DOHH2 (cell line): ENCODE results near the gene ENTPD1.

Experiments
- H3F3A ChIP-seq: fragments of 200-600 bp; sonication (generic), shearing (Covaris generic); 2 replicates; pipeline ENCODE4 v1.6.0; 2016; ENCODE audit warnings: antibody characterized with exemption, mild to moderate bottlenecking; ENCODE audit not compliant: control insufficient read depth, insufficient read depth
- H3K27ac ChIP-seq: fragments of 200-600 bp; sonication (generic); 2 replicates; pipeline ENCODE4 v1.5.1; 2014; ENCODE audit warnings: low read depth, mild to moderate bottlenecking, low read length, moderate library complexity
- H3K27me3 ChIP-seq: fragments of 200-600 bp; sonication (generic); 2 replicates; pipeline ENCODE4 v1.6.1; 2014; ENCODE audit warnings: mild to moderate bottlenecking, low read length, mixed read lengths; ENCODE audit not compliant: control insufficient read depth
- H3K36me3 ChIP-seq: fragments of 200-600 bp; sonication (generic); 2 replicates; pipeline ENCODE4 v1.6.1; 2014; ENCODE audit warnings: mild to moderate bottlenecking, low read length, moderate library complexity, mixed read lengths; ENCODE audit not compliant: control insufficient read depth
- H3K4me1 ChIP-seq: fragments of 200-600 bp; sonication (generic); 2 replicates; pipeline ENCODE4 v1.6.1; 2014; ENCODE audit warnings: mild to moderate bottlenecking, low read length, mixed read lengths; ENCODE audit not compliant: control insufficient read depth
- H3K4me2 ChIP-seq: fragments of 200-600 bp; sonication (generic); 2 replicates; pipeline ENCODE4 v1.6.0; 2014; ENCODE audit warnings: mild to moderate bottlenecking, low read length, moderate library complexity
- H3K4me3 ChIP-seq: fragments of 200-600 bp; sonication (generic); 2 replicates; pipeline ENCODE4 v1.5.1; 2014; ENCODE audit warnings: mild to moderate bottlenecking, low read length, mixed read lengths
- H3K79me2 ChIP-seq: fragments of 200-600 bp; sonication (generic); 2 replicates; pipeline ENCODE4 v1.6.1; 2014; ENCODE audit warnings: mild to moderate bottlenecking, low read length, mixed read lengths; ENCODE audit not compliant: control insufficient read depth
- H3K9me2 ChIP-seq: fragments of 200-600 bp; sonication (generic); replicated peaks from 2 replicates; pipeline ENCODE4 v1.6.1; 2014; ENCODE audit warnings: mild to moderate bottlenecking, low read length, mixed read lengths; ENCODE audit not compliant: control insufficient read depth
- H3K9me3 ChIP-seq: fragments of 200-600 bp; sonication (generic); 2 replicates; pipeline ENCODE4 v1.6.1; 2014; ENCODE audit warnings: antibody characterized with exemption, low read length, mixed read lengths; ENCODE audit not compliant: control insufficient read depth, insufficient read depth
- H4K20me1 ChIP-seq: fragments of 200-600 bp; sonication (generic); 2 replicates; pipeline ENCODE4 v1.6.0; 2014; ENCODE audit warnings: low read depth, mild to moderate bottlenecking, antibody characterized with exemption, low read length, moderate library complexity; ENCODE audit not compliant: control insufficient read depth, insufficient read depth
- EZH2phosphoT487 ChIP-seq: fragments of 200-600 bp; sonication (generic); IDR thresholded peaks from 2 replicates; pipeline ENCODE4 v1.6.1; 2017; ENCODE audit warnings: borderline replicate concordance, mild to moderate bottlenecking, antibody characterized with exemption, low read length, moderate library complexity, mixed read lengths
- TF ChIP-seq, protein P1 (sequence below): fragments of 200-600 bp; sonication (generic); IDR thresholded peaks from one replicate; pipeline ENCODE4 v1.5.1; 2014; ENCODE audit warnings: antibody characterized with exemption, mild to moderate bottlenecking, low read depth, low read length; ENCODE audit not compliant: poor library complexity, severe bottlenecking

ENTPD1 gene

DNA sequence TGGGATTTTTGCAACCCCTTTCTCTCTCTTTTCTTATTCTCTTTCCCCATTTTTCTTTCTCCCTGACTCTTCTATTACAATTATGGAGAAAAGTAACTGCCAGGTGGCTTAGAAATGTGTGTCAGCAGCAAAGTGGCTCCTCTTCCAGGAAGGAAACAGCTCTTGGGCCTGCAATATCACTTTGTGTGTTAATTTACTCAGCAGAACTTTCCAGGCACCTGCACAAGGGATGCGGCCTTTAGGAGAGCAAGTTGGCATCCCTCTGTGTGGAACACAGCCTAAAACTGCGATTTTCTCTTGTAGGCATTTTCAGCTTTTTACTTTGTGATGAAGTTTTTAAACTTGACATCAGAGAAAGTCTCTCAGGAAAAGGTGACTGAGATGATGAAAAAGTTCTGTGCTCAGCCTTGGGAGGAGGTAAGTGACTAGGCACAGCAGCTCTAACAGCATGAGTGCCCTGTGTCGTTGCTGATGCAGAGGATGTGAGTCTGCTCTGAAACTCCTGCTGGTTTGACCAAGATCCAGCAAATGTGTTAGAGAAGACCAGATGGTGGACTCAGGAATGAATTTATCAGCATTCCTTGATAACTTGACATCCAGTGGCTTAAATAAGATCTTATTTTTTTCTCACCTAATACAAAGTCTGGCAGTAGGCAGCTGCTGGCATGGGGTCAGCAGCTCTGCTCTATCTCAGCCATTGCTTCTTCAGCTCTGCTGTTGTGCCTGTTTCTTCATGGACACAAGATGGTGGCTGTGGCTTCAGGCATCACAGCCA is 104.4 kb downstream of the ENTPD1 start:
- no peak overlapping the region for H3K4me2 ChIP-seq

DNA sequence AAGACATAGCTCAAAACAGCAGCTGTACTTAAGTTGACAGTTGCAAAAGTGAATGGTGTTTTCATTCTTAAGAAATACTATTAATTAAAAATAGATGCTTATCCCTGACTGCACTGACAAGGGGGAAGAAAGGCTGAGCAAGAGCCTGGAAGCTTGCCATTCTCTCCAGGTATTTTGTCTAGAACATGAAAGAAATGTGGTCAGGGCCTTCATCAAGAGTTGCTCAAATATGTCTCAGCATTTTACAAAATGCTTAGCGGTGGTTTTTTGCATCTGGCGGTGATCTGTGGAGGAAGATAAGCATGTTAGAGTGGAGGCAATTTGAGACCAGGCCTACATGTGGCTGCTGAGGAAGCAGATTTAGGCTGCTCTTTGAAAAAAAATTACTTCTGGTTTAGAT is 105.4 kb downstream of the ENTPD1 start:
- H3K27me3 ChIP-seq = no peaks in the 10 kb centered on the region
- TF ChIP-seq, protein P1, sequence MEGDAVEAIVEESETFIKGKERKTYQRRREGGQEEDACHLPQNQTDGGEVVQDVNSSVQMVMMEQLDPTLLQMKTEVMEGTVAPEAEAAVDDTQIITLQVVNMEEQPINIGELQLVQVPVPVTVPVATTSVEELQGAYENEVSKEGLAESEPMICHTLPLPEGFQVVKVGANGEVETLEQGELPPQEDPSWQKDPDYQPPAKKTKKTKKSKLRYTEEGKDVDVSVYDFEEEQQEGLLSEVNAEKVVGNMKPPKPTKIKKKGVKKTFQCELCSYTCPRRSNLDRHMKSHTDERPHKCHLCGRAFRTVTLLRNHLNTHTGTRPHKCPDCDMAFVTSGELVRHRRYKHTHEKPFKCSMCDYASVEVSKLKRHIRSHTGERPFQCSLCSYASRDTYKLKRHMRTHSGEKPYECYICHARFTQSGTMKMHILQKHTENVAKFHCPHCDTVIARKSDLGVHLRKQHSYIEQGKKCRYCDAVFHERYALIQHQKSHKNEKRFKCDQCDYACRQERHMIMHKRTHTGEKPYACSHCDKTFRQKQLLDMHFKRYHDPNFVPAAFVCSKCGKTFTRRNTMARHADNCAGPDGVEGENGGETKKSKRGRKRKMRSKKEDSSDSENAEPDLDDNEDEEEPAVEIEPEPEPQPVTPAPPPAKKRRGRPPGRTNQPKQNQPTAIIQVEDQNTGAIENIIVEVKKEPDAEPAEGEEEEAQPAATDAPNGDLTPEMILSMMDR = no peak
- TF ChIP-seq EZH2phosphoT487 = no peak

More for the DNA sequence above, 104.4 kb downstream of the ENTPD1 start:
- no peak overlapping the region for H3K4me3 ChIP-seq
- TF ChIP-seq, protein P1 = no peak
- TF ChIP-seq EZH2phosphoT487 = no peak
- peaks cover 8% of the 10 kb centered on the region for H3K4me1 ChIP-seq
- no peaks in the 10 kb centered on the region for H4K20me1 ChIP-seq
- H3K9me2 ChIP-seq = no peaks in the 10 kb centered on the region
- no peak overlapping the region for H3K27ac ChIP-seq
- H3K9me3 ChIP-seq = no peaks in the 10 kb centered on the region
- no peaks in the 10 kb centered on the region for H3K79me2 ChIP-seq
- H3K27me3 ChIP-seq = no peaks in the 10 kb centered on the region
- H3K36me3 ChIP-seq = no peaks in the 10 kb centered on the region
- H3F3A ChIP-seq = no peaks in the 10 kb centered on the region

DNA sequence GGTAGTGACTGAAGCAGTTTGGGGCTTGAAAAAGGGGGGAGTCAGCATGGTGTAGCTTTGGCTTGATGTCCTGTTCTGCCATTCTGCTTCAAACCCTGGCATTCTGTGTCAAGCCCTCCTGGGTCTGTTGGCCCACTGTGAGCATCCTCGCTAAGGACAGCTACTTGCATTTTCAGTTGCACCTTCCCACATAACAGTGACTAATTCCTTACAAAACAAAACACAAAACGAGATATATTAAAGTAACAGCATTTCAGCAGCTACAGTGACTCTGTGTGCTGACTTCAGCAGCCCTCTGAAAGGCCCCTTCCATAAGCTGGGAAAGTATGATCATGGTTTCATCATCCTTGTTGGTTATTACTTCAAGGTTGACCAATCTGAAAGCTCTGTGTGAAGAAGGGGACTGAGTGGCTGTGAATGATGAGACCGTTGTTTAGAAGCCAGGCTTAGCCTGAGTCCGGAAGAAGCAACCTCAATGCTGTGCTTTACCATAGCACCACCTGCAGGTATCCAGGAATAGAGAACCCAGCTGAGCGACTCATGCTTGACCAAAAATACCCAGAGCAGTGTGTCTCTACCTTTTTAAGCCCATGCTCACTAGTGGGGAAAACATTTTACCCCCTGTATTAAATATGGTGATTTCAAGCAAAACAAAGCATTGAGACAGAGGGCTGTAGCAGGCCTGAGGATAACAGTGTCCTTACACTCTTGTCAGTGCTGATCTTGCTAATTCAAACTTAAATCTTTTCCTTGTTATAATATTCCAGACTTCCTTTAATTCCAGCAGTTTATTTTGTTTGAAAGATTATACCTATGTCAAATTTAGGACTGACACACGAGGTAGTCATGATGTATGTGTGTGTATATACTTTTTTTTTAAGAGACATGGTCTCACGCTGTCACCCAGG is 109.2 kb downstream of the ENTPD1 start:
- Histone ChIP-seq H3K9me2 (no peaks in the 10 kb centered on the region), H3K4me1 (peaks cover 12% of the 10 kb centered on the region), H3K36me3 (no peaks in the 10 kb centered on the region), H3K27ac (no peak overlapping the region), H3K9me3 (no peaks in the 10 kb centered on the region), H3K4me2 (peak overlapping the region; percentile 37), H3K79me2 (no peaks in the 10 kb centered on the region), H3K27me3 (no peaks in the 10 kb centered on the region), H3K4me3 (no peak overlapping the region), H3F3A (no peaks in the 10 kb centered on the region), H4K20me1 (no peaks in the 10 kb centered on the region)
- no peak for TF ChIP-seq EZH2phosphoT487
- TF ChIP-seq, protein P1 = peak; percentile 83

More for the DNA sequence above, 105.4 kb downstream of the ENTPD1 start:
- no peaks in the 10 kb centered on the region for H3K9me2 ChIP-seq
- H3F3A ChIP-seq = no peaks in the 10 kb centered on the region
- H3K36me3 ChIP-seq = no peaks in the 10 kb centered on the region
- H3K79me2 ChIP-seq = no peaks in the 10 kb centered on the region
- H3K4me2 ChIP-seq = no peak overlapping the region
- H3K9me3 ChIP-seq = no peaks in the 10 kb centered on the region
- peaks cover 12% of the 10 kb centered on the region for H3K4me1 ChIP-seq
- no peaks in the 10 kb centered on the region for H4K20me1 ChIP-seq
- H3K27ac ChIP-seq = no peak overlapping the region
- no peak overlapping the region for H3K4me3 ChIP-seq
